Bronchial epithelial cell (primary cell): Measurements from ENCODE around the gene ZNF384. TPM values are rescaled to one million over a fixed set of nuclear protein-coding genes. Genes with fewer than 3 reads are reported as not detected.

Source experiments
- DNase-seq: peaks from one replicate; pipeline ENCODE4 v3.0.0-alpha.2; 2010; ENCODE audit warnings: low read depth
- FAIRE-seq: peaks from 2 replicates; lab custom pipeline; 2011; peaks lifted over from hg19 to GRCh38; lab: Jason Lieb, UNC
- H3K27me3 ChIP-seq: 2 replicates; pipeline ENCODE4 v1.5.1; 2011; ENCODE audit warnings: low read length; ENCODE audit not compliant: control insufficient read depth, insufficient read depth
- H3K36me3 ChIP-seq: 2 replicates; pipeline ENCODE4 v1.5.1; 2011; ENCODE audit warnings: low read length; ENCODE audit not compliant: control insufficient read depth, insufficient read depth
- H3K4me3 ChIP-seq: 2 replicates; pipeline ENCODE4 v1.5.1; 2011; ENCODE audit warnings: mild to moderate bottlenecking, low read depth, low read length, control low read depth
- CTCF ChIP-seq: IDR thresholded peaks from 2 replicates; pipeline ENCODE4 v1.5.1; 2011; ENCODE audit warnings: mild to moderate bottlenecking, moderate library complexity, low read length, control low read depth, inconsistent platforms; ENCODE audit not compliant: insufficient read depth, severe bottlenecking
- total RNA-seq: library from RNA; depleted of rRNA; stranded (reverse); fragments of >200 nt; gene quantifications from 2 replicates; pipeline ENCODE4 v1.2.1, GENCODE V29; 2014

The ZNF384 gene
- total RNA-seq, 1 donor from 2014 or later: 5.3 TPM

DNA sequence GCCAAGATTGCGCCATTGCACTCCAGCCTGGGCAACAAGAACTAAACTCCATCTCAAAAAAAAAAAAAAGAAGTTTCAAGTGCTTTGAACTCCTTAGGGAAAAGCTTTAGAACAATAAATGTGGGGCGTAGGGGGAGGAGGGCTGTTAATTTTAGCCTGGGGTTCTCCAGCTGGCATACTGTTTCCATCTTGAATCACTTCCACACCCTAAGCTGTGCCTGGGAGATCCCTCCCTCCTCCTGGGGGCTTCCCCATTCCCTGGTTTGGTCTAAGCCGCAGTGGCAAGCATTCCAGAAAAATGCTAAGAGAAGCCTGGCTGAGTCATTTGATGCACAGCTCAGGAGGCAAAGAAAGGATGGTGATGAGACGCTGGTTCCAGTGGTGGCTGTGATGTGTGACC, 2.3 kb upstream of the ZNF384 start:
- no peak for FAIRE-seq
- TF ChIP-seq CTCF: no peak
- Histone ChIP-seq H3K4me3 (no peak overlapping the region), H3K36me3 (no peaks in the 10 kb centered on the region), H3K27me3 (no peaks in the 10 kb centered on the region)
- DNase-seq: no peak

- DNase-seq (no peak), FAIRE-seq (no peak)
- Histone ChIP-seq H3K4me3 (peak overlapping the region; percentile 64), H3K36me3 (no peaks in the 10 kb centered on the region), H3K27me3 (no peaks in the 10 kb centered on the region)
- TF ChIP-seq CTCF: no peak
Observed at GRCh38 chr12:6688543-6688998, 604 bp downstream of the ZNF384 start.

- FAIRE-seq: no peak
- no peaks in the 10 kb centered on the region for H3K27me3 ChIP-seq
- H3K36me3 ChIP-seq: no peaks in the 10 kb centered on the region
- no peak overlapping the region for H3K4me3 ChIP-seq
- no peak for DNase-seq
- no peak for TF ChIP-seq CTCF
Observed at GRCh38 chr12:6685814-6686213, 3.4 kb downstream of the ZNF384 start.

- peak; percentile 43 for TF ChIP-seq CTCF
- Histone ChIP-seq H3K36me3 (no peaks in the 10 kb centered on the region), H3K27me3 (no peaks in the 10 kb centered on the region), H3K4me3 (no peak overlapping the region)
- FAIRE-seq: no peak
- no peak for DNase-seq
Observed at GRCh38 chr12:6684609-6685008, 4.6 kb downstream of the ZNF384 start.

DNA sequence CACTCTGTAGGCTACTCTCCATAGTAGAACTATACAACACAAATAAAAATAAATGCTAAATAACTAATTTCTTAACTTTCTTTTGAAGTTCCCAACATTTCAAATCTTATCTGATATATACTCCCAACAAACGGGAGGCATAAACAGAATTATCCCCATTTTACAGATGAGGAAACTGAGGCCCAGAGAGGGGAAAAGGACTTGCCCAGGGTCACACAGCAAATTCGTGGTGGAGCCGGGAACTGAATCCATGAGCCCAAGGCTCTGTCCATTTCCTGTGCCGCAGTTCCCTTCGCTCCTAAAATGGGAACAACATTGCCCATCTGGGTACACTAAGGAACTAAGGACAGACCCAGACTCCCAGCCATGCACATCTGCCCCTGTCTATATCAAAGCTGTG, 12.2 kb downstream of the ZNF384 start:
- no peak for DNase-seq
- Histone ChIP-seq H3K4me3 (no peak overlapping the region), H3K27me3 (no peaks in the 10 kb centered on the region), H3K36me3 (peaks cover 33% of the 10 kb centered on the region)
- FAIRE-seq: no peak
- TF ChIP-seq CTCF: no peak

- no peak for TF ChIP-seq CTCF
- Histone ChIP-seq H3K27me3 (no peaks in the 10 kb centered on the region), H3K36me3 (peaks cover 37% of the 10 kb centered on the region), H3K4me3 (no peak overlapping the region)
- DNase-seq (no peak), FAIRE-seq (no peak)
Observed at GRCh38 chr12:6672143-6672542, 17.0 kb downstream of the ZNF384 start.
